GM21576 (cell line): ENCODE measurements around the gene NHSL2.
"Not testable (repeated sequence)": the region's sequence is repeated elsewhere in the genome, so short reads cannot be mapped to it uniquely, and the experiment has no call there.

Source experiments
- ATAC-seq: cut with Tn5 transposase; IDR thresholded peaks from one replicate; pipeline ENCODE4 v1.9.1; 2021; ENCODE audit warnings: mild to moderate bottlenecking, moderate library complexity; ENCODE audit not compliant: unreplicated experiment

Gene NHSL2

DNA sequence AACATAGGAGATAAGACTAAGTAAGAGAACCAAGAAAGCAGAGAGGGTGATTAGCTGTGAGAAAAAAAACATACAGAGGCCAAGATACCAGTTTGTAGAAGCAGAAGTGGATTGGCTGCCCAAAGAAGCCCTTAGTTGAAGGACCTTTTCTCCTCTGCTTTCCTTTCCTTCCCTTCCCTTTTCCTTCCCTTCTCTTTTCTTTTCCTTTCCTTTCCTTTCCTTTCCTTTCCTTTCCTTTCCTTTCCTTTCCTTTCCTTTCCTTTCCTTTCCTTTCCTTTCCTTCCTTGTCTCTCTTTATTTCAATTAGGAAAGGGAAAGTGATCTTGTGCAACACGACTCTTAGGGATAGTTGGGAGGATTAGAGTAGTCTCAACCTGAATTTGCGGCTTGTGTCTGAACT is 128.2 kb downstream of the NHSL2 start:
- ATAC-seq: no peak

DNA sequence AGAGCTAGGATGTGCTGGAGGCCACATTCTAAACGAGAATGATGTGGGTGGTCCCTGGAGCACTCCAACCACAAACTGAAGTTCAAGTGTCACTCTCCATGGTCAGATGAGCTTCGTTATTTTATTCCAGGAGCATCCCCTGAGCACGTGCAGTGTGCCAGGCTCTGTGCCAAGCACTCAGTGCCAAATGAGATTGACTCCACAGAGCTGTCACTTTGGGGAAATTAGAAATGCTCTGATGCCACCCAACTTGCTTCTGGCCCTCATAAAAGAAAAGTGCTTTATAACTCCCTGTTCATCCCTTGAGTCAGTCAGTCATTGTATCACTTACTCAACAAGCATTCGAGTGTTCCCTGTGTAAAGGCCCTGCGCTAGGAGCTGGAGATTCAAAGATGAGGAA is 129.9 kb downstream of the NHSL2 start:
- ATAC-seq: no peak

DNA sequence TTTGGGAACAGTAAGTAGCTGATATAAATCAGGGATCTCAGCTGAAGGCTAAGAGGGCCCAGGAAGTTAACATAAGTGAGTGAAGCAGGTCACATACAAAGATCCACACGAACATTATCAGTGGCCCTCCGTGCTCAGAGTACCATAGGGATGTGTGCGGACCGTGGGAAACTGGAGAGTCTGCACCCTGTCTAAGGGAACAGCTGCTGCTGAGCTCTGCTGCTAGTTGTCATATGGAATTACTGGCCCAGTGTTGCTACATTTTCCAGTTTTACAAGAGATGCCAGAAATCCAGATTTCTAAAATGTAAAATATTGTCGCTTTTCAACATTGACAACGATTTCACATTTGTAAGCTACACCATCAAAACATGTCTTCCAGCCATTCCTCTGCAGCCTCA is 130.5 kb downstream of the NHSL2 start:
- ATAC-seq: no peak

DNA sequence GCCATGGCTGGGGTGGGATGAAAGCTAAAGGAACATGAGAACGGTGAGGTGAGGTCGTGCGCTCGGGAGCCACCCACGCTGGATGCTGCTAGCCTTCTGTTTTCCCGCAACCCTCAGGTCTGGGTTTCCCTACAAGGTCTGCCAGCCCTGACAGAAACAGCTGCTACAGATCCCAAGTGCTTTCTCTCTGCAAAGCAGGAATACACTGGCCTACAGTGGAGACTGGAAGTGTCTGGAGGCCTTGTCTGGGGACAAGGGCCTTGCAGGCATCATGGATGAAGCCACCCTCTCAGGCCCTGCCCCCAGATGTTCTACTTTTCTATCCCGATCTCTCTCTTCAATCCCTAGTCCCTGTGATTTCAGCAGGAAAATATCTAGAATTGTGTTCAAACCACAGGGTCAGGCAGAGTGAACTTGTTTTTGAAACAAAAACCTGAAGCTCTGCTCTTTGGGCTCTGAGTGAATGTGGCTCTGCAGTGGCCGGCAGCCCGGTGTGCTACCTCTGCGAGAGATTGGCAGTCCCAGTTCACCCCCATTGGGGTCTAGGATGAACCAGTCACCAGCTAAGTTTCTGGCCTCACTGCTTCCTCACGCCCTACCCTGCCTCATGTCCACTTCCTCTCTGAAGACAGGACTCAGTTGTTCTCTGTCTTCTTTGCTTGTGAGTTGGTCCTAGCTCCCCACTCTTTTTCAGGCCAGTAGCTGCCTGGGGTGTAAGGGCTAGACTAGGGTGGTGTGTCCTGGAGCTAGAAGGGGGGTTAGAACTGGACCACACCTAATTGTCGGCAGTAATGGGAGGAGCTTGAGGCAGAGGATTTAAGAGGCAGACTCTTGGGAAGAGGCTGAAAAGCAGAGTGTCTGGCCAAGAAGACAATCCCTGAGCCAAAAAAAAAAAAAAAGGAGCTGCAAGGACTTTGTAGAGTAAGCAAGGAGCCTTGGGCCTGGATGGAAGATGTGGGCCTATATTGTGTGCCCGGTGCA is 131.5 kb downstream of the NHSL2 start:
- no peak for ATAC-seq

DNA sequence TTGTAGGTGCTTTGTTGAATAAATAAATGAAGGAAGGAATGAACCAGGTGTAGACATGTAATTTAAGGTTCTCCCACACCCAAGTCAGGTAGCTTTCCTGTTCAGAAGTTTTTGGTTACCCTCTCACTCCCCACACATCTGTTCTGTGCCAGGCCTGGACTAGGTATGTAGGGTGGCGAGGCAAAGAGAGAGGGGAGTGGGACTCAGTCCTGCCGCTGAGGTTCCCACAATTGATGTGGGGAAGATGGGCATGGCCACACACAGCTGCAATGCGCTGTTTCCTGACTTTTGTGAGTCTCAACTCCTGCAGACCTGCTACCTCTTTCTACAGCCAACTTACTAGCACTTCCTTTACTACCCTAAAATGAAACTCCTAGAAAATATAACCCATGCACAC is 132.2 kb downstream of the NHSL2 start:
- no peak for ATAC-seq

DNA sequence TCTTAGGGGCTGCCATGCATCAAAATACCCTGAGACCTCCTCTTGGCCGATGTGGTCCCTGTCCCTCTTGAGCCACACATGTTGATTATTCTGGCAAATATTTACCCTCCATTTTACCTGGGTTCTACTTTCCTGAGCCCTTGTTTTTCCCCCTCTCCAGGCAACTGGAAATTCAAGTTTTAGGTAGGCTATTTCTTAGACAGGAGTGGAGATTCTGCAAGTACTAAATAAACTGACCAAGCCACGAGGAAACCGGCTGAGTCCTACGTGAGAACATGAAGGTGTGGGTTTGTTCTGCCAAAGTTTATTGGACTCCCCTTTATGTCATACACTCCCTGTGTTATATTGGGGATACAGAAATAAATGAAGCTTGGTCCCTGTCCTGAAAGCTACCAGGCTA is 133.0 kb downstream of the NHSL2 start:
- ATAC-seq: no peak

DNA sequence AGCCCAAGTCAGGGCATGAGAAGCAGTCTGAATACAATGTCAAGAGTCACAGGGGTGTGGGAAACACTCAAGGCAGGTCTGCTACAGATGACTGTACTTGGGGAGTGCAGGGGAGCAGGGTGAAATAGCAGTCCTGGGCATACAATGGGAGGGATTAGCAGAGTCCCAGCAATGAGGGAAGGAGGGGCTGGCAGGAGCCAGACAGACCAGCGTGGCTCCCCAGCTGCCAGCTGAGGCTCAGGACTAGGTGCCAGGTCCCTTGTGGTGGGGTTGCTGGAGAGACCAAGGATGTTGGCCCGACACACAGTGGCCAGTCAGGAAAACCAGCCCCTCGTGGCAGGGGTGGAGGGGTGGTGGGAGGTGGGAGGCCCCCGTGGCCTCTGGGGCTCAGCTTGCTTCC is 134.5 kb downstream of the NHSL2 start:
- no peak for ATAC-seq

DNA sequence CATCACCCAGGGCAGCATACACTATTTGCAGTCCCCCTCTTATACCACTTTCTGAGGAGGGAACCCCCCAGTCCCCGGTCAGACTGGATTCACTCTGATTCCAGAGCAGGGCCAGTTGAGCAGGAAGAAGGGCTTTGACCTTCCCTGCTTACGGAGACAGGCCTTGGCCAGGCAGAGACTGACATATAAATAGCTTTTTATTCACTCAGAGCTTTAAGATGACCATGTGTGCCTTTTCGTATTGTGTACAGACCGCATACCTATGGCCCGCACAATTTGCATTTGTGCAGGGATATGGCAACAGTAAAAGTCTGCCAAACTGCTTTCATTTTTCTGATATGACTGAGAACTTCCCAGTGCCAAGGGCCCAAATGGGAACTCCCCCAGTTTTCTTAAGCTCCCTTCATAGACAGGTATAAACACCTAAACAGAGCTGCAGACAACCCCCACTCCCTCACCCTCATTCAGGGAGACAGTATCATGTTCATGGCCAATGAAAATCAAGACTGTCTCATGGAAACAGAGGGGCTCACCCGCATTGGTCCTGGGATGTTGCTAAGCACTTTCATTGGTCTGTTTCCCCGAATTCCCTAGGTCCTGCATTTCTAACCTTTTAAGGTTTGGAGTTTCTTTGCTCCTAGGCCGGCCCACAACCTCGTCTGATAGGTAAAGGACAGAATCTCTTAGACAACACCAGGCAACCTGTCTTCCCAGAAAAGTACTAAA is 135.1 kb downstream of the NHSL2 start:
- no peak for ATAC-seq

DNA sequence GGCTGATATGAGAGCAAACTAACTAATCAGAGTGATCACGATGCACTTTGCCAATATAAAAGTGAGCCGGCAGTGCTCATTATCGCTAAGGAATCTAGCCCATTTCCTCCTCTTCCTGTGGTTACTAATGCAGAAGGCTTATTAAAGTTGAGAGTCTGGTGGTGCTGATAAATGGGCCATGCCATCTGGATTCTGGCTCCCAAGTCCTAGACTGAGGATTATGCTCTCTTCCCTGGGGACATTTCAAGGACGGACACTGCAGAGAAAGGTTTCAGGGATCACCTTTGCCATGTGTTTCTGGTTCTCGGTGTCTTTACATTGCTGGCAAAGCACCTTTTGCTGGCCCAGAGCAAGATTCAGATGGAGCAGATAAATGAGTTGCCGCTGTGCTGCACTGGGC is 135.8 kb downstream of the NHSL2 start:
- ATAC-seq: no peak

DNA sequence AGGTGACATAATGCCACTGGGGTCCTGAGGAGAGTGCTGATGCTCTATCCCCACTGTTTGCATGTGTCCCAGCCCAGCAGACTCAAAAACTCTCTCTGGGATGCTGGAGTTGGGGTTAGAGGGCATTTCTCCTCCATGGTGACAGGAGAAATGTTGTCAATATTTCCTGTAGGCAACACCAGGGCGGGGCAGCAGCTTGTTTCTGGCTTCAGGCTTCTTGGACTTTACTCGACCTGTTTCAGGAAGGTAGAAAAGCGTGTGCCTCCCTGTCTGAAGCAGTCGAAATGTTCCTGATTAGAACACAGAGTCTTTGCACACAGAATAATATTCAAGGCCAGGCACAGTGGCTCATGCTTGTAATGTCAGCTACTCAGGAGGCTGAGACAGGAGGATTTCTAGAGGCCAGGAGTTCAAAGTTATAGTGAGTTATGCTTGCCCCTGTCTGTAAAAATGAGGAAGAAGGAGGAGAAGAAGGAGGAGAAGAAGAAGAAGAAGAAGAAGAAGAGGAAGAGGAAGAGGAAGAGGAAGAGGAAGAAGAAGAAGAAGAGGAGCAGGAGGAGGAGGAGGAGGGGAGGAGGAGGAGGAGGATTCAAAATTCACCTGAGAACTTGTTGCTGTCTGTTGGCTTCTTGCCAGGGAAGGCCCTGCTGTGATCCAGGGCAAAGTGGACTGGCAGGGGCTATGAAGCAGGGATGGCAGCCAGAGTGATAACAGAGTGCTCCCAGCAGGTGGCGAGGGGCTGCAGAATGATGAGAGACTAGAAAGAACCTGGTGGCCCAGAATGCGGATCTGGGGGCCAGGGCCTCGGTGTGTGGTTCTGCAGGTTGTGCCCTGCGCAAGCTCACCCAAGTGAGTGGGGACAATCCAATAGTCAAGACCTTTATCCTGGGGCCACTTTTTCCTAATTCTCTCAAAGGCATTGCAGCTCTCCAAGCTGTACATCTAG is 138.1 kb downstream of the NHSL2 start:
- no peak for ATAC-seq

DNA sequence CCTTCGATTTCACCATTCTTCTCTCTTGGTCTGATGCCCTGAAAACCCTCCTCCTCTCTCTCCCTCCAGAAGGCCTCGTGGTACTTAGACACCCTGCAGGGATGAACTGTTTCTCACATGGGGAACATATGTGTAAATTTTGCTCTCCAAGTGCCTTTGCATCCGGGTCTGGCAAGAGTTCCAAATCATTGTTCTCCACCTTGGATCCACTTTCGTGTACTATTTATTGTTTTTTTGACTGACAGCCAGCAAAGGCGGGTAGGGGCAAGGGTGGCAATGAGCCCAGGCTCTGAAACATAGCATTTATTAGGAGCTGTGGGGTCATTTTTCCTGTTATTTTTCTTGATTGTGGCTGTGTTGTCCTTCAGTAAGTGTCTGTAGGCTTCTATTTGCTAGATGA is 139.4 kb downstream of the NHSL2 start:
- ATAC-seq: no peak

DNA sequence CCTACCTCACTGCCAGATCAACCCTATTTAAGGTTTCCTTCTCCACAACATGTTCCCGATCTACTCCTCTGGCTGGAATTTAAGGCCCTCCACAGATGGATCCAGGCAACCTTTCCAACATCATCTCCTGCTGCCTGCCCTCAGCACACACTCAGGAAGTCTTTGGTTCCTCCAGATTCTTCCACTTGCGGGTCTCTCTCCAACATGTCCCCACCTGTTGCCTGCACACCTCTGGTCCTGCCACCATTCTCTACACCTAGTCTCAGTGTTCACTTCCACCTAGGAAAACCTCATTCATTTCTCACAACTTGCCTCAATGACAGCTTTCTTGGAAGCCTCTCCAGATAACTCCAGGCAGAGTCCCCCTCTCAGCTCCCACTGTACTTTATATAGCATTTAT is 140.9 kb downstream of the NHSL2 start:
- no peak for ATAC-seq

DNA sequence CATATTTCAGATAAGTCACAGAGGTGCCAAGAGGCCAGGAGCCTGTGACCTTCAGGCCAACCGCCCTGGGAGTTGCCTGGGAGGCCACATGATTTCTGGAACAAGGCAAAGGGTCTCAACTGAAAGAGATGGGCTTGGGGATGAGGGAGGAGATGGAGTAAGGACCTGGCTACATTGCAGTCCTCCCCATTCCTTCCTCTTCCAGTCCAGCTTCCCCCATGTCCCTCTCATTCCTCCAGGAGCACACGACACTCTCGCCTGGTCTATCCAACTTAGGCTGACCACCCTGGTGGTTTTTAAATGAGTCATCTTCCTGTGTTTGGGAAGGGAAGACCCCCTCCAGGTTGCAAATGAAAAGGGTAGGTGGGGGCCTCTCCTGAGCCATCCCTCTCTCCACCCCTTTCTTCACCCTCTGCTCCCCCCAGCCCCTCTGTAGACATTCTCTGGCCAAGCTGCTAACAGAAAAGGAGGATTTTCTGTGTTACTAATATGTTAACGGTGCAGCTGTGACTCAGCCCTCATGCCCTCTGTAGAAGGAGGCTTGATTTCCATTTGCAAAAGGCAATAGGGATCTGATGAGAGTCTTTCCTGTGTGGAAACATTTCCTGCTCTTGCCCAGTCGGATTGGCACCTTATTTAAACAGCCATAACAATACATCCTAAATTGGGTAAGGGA is 141.9 kb downstream of the NHSL2 start:
- no peak for ATAC-seq

DNA sequence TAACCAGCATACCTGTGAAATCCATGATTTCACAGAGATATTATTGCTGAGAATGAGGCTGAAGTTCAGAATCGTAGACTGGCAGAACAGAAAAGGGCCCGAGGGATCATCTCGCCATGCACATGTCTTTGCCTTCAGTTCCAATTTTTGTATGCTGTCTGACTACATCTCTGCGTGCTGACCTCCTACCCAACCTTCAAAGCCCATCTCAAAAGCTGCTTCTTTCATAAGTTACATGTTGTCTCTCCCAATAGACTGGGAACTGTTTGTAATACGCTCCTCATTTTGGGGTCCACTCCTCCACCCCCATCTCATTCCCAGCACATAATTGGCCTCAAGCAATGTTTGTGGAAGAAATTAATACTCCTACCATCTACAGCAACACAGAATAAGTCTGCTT is 142.9 kb downstream of the NHSL2 start:
- ATAC-seq: no peak

DNA sequence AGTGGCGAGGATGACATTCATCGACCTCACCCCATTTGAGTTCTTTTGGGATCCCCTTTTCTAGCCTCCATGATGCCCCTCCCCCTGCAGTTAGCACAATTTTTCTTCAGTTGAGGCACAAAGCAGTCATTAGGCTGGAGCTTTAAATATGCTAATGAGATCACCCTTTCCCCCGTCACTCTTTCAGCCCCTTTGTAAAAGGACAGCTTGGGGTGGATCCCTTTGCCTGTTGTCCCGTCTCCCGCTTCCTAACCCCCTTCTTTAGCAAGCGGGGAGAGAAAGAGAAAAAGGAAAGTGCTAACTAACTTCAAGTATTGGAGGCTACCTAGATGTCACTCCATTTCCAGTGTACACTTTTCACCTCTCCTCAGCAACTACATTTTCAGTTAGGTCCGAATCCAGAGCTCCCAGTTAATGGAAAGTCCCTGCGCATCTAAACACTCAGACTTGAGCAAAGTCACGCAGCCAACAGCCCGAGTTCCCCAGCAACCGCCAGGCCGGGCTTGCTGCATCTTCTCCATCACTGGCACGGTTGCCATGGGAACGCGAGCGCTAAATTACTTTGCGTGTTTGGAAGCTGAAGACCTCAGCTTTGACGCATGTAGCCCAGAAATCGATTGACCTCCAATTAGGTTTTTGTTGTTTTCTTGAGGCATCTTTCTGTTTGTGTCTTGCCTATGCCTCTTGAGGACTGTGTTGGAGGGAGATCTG is 144.3 kb downstream of the NHSL2 start:
- no peak for ATAC-seq

DNA sequence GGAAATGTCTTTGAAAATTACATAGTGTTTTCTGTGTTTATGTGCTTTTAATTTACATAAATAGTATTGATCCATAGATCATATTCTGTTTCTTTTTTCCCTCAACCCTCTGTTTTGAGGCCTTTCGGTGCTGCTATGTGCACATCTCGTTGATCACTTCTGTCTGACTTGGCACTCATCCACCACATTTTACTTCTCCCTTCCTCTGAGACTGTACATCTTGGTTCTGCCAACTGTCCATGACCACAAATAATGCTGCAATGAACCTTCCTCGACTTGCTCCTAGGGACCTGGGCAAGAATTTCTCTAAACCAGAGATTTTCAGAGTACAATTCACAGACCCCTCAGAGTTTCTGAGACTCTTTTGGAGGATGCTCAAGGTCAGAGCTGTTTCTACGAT is 146.7 kb downstream of the NHSL2 start:
- ATAC-seq: no peak

DNA sequence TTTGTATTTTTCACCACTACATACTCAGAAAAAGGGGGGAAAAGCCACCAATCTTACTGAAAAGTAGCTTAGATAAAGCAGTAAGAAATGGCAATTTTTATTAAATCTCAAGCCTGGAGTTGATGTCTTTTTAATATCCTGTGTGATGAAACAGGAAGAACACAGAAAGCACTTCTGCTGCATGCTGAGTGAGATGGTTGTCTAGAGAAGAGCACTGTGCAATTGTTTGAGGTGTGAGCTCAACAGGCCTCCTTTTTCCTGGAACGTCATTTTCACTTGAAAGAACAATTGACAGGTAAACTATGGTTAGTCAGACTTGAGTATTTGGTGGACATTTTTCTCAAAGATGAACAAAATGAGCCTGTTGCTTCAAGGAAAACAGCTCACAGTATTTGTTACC is 147.2 kb downstream of the NHSL2 start:
- no peak for ATAC-seq

DNA sequence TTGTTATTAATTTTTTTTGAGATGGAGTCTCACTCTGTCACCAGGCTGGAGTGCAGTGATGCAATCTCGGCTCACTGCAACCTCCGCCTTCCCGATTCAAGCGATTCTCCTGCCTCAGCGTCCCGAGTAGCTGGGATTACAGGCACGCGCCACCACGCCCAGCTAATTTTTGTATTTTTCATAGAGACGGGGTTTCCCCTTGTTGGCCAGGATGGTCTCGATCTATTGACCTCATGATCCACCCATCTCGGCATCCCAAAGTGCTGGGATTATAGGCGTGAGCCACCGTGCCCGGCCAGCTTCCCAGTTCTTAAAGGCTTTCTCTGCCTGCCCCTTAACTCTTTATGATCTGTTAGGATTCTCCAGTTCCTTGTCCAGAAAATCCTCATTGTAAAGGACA is 147.7 kb downstream of the NHSL2 start:
- not testable (repeated sequence) for ATAC-seq

DNA sequence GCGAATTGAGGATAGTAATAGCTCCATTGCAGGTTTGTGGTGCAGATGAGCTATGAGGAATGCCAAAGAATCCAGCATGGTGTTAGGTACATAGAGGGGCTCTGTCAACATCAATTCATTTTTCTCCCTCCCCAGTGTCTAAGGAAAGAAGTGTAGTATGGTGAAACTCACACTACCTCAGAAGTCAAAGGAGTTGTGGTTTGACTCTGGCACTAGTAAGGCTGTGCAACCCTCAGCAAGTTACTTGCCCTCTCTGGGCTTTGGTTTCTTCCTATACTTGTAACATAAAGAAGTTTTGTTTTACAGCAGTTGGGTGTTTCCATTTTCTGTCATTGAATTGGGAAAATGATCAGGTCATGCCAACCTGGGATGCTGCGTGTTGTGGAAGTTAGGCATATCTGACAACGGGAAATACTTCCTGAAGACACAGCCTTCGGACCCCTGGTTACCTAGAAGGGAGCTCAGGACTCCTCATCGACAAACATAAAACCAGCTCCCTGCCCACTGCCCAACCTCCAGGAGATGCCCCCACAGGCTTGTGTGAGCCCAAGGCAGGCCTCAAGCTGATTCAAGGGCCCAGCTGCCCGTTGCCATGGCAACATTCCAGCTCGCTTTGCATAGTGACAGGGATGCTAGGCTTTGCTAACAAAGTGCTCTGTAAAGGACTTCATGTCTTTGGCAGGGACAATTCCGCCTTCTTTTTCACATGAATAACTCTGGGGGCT is 149.7 kb downstream of the NHSL2 start:
- ATAC-seq: no peak
